Testis (tissue), 3 donors: ENCODE data around the gene NRP2. TPM values are rescaled to one million over a fixed set of nuclear protein-coding genes. Genes with fewer than 3 reads are reported as not detected.

Source experiments
- DNase-seq: peaks from one replicate; pipeline ENCODE4 v3.0.0-alpha.2; 2019
- H3K27ac ChIP-seq, 2 donors: fragments of 200-600 bp; sonication (generic); one replicate each; pipeline ENCODE4 v1.5.1; 2019
- H3K27me3 ChIP-seq: fragments of 200-600 bp; sonication (generic); one replicate; pipeline ENCODE4 v1.5.1; 2019
- H3K36me3 ChIP-seq: fragments of 200-600 bp; sonication (generic); one replicate; pipeline ENCODE4 v1.5.1; 2017; ENCODE audit warnings: low read depth; ENCODE audit errors: missing control alignments
- H3K4me1 ChIP-seq: fragments of 200-600 bp; sonication (generic); one replicate; pipeline ENCODE4 v1.5.1; 2019
- H3K4me3 ChIP-seq, 2 donors: fragments of 200-600 bp; sonication (generic); one replicate each; pipeline ENCODE4 v1.5.1; 2017 to 2019
- H3K9me3 ChIP-seq: fragments of 200-600 bp; sonication (generic); one replicate; pipeline ENCODE4 v1.5.1; 2017
- CTCF ChIP-seq, 3 experiments: fragments of 450-650 bp in 2 of 3; fragments of 200-600 bp in 1 of 3; sonication (generic) in 1 of 3; IDR thresholded peaks; one replicate each; pipeline ENCODE4 v1.5.1; 2016 to 2019; ENCODE audit warnings: antibody characterized with exemption in 3 of 3, mild to moderate bottlenecking in 2 of 3, moderate library complexity in 1 of 3
- POLR2A ChIP-seq: fragments of 450-650 bp; IDR thresholded peaks from one replicate; pipeline ENCODE4 v1.6.1; 2017; ENCODE audit warnings: antibody characterized with exemption, mild to moderate bottlenecking, moderate library complexity
- WGBS, 2 donors: methylation state at CpG; one replicate each; pipeline ENCODE4 v1.1.5; 2018; 5-methylcytosine and 5-hydroxymethylcytosine counted together
- intact Hi-C: fragments of 100-400 bp; cut with DNase I; formaldehyde crosslinking; loops from one replicate; pipeline ENCODE4 v1.15.1; 2023; ENCODE audit warnings: low total_unique reads
- polyA plus RNA-seq: library from polyadenylated mRNA; stranded (reverse); fragments of 350-450 nt; fragmentation: Illumina TruSeq; extraction: RNeasy Lipid Tissue Mini Kit (QIAGEN cat#74804); gene quantifications from one replicate; pipeline ENCODE4 v1.2.3, GENCODE V29; 2014; ENCODE audit warnings: low read depth, low replicate concordance; ENCODE audit not compliant: insufficient read depth
- total RNA-seq, 2 donors: library from RNA; depleted of rRNA; stranded (reverse); fragments of >200 nt; gene quantifications; one replicate each; pipeline ENCODE4 v1.2.3, GENCODE V29; 2016

Gene NRP2
- total and polyA plus RNA-seq, 3 donors from 2014 or later = 6.3 to 10.6 (median 6.3) TPM

- intact Hi-C loops = no loop called here
- WGBS, 2 donors = 88 to 91% methylated on average over 5 of the region's 5 CpGs
- H3K27me3 ChIP-seq = no peaks in the 10 kb centered on the region
Measured at GRCh38 chr2:205644018-205644417, 38.3 kb upstream of the NRP2 start.

GRCh38 chr2:205646680-205647079 is 35.6 kb upstream of the NRP2 start:
- Histone ChIP-seq H3K4me1 (no peaks in the 10 kb centered on the region), H3K27me3 (no peaks in the 10 kb centered on the region), H3K36me3 (no peaks in the 10 kb centered on the region), H3K27ac (no peak overlapping the region), H3K4me3 (no peak overlapping the region), H3K9me3 (no peaks in the 10 kb centered on the region)
- 88 to 91% methylated on average over 8 of the region's 8 CpGs for WGBS, 2 donors
- intact Hi-C loops = no loop called here
- TF ChIP-seq POLR2A (no peak), CTCF (IDR thresholded peaks at IDR 0.05) (no peak)
- DNase-seq = no peak

More at GRCh38 chr2:205644018-205644417, 38.3 kb upstream of the NRP2 start:
- Histone ChIP-seq H3K4me3 (no peak overlapping the region), H3K27ac (no peak overlapping the region), H3K4me1 (no peaks in the 10 kb centered on the region), H3K36me3 (no peaks in the 10 kb centered on the region), H3K9me3 (no peaks in the 10 kb centered on the region)
- TF ChIP-seq CTCF (IDR thresholded peaks at IDR 0.05) (no peak), POLR2A (no peak)
- no peak for DNase-seq

- intact Hi-C loops = no loop called here
- Histone ChIP-seq H3K4me3 (no peak overlapping the region), H3K36me3 (no peaks in the 10 kb centered on the region), H3K27ac (no peak overlapping the region), H3K9me3 (no peaks in the 10 kb centered on the region), H3K27me3 (no peaks in the 10 kb centered on the region), H3K4me1 (no peaks in the 10 kb centered on the region)
- DNase-seq = no peak
- WGBS, 2 donors = 78 to 83% methylated on average over 4 of the region's 4 CpGs
- TF ChIP-seq POLR2A (no peak), CTCF (IDR thresholded peaks at IDR 0.05) (no peak)
Measured at GRCh38 chr2:205650450-205650849, 31.9 kb upstream of the NRP2 start.

- WGBS, 2 donors = 97 to 98% methylated on average over 7 of the region's 7 CpGs
- DNase-seq = no peak
- Histone ChIP-seq H3K27ac (no peak overlapping the region), H3K27me3 (no peaks in the 10 kb centered on the region), H3K4me1 (no peaks in the 10 kb centered on the region), H3K9me3 (no peaks in the 10 kb centered on the region), H3K4me3 (no peak overlapping the region), H3K36me3 (no peaks in the 10 kb centered on the region)
- intact Hi-C loops = no loop called here
- TF ChIP-seq CTCF (IDR thresholded peaks at IDR 0.05) (no peak), POLR2A (no peak)
Measured at GRCh38 chr2:205650931-205651330, 31.4 kb upstream of the NRP2 start.

- Histone ChIP-seq H3K27me3 (no peaks in the 10 kb centered on the region), H3K4me3 (no peak overlapping the region), H3K27ac (no peak overlapping the region), H3K9me3 (no peaks in the 10 kb centered on the region), H3K36me3 (no peaks in the 10 kb centered on the region), H3K4me1 (no peaks in the 10 kb centered on the region)
- 0% methylated on average over 1 of the region's 1 CpG; no CpG with 5 or more reads in 1 of the 2 donors for WGBS, 2 donors
- DNase-seq = no peak
- TF ChIP-seq CTCF (IDR thresholded peaks at IDR 0.05) (no peak), POLR2A (no peak)
- intact Hi-C loops = no loop called here
Measured at GRCh38 chr2:205651719-205652118, 30.6 kb upstream of the NRP2 start.
